Measurements from ENCODE around the gene TSTD2. TPM values are rescaled to one million over a fixed set of nuclear protein-coding genes. Genes with fewer than 3 reads are reported as not detected.

The TSTD2 gene
- total RNA-seq, 1 experiment from 2014 or later, result 16.8 TPM

DNA sequence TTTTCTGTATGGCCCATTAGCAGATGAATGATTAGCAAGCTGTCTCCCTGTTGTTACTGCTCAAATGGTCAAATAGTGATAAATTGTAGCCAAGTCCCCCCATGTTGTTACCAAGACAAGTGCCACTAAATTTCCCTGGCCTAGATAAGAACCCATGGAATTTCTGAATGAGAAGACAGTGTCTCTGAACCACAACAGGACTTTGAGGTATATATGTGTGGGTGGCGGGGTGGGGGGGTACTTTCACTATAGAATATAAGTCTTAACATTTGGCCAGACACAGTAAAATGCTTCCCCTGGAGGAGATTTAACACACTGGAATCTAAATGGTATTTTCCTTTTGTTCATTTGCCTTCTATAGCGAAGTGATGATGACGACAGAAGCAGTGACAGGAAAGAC lies 35.3 kb upstream of the TSTD2 start:
- Mint-ChIP-seq H3K27ac (no peak overlapping the region), H3K4me3 (no peak overlapping the region), H3K27me3 (ENCODE audit: low read depth) (no peaks in the 10 kb centered on the region), H3K36me3 (peaks cover 78% of the 10 kb centered on the region), H3K9me3 (no peaks in the 10 kb centered on the region), H3K4me1 (no peaks in the 10 kb centered on the region)
- ChIA-PET CTCF (no interaction called here), POLR2A (no interaction called here)
- no peak for DNase-seq (ENCODE audit: low spot score)
- TF ChIP-seq, protein P1, sequence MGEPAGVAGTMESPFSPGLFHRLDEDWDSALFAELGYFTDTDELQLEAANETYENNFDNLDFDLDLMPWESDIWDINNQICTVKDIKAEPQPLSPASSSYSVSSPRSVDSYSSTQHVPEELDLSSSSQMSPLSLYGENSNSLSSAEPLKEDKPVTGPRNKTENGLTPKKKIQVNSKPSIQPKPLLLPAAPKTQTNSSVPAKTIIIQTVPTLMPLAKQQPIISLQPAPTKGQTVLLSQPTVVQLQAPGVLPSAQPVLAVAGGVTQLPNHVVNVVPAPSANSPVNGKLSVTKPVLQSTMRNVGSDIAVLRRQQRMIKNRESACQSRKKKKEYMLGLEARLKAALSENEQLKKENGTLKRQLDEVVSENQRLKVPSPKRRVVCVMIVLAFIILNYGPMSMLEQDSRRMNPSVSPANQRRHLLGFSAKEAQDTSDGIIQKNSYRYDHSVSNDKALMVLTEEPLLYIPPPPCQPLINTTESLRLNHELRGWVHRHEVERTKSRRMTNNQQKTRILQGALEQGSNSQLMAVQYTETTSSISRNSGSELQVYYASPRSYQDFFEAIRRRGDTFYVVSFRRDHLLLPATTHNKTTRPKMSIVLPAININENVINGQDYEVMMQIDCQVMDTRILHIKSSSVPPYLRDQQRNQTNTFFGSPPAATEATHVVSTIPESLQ (CRISPR knock-in tag; IDR thresholded peaks at IDR 0.05), result no peak
- TF ChIP-seq, protein P2, sequence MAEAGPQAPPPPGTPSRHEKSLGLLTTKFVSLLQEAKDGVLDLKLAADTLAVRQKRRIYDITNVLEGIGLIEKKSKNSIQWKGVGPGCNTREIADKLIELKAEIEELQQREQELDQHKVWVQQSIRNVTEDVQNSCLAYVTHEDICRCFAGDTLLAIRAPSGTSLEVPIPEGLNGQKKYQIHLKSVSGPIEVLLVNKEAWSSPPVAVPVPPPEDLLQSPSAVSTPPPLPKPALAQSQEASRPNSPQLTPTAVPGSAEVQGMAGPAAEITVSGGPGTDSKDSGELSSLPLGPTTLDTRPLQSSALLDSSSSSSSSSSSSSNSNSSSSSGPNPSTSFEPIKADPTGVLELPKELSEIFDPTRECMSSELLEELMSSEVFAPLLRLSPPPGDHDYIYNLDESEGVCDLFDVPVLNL (CRISPR knock-in tag; IDR thresholded peaks at IDR 0.05; ENCODE audit: borderline replicate concordance, low read depth), result no peak
- TF ChIP-seq, protein P3, sequence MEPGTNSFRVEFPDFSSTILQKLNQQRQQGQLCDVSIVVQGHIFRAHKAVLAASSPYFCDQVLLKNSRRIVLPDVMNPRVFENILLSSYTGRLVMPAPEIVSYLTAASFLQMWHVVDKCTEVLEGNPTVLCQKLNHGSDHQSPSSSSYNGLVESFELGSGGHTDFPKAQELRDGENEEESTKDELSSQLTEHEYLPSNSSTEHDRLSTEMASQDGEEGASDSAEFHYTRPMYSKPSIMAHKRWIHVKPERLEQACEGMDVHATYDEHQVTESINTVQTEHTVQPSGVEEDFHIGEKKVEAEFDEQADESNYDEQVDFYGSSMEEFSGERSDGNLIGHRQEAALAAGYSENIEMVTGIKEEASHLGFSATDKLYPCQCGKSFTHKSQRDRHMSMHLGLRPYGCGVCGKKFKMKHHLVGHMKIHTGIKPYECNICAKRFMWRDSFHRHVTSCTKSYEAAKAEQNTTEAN (CRISPR knock-in tag; IDR thresholded peaks at IDR 0.05), result no peak
- TF ChIP-seq ZNF232 (CRISPR knock-in tag; IDR thresholded peaks at IDR 0.05) (no peak), TEAD1 (CRISPR knock-in tag; IDR thresholded peaks at IDR 0.05) (no peak), SMAD3 (CRISPR knock-in tag; IDR thresholded peaks at IDR 0.05; ENCODE audit: borderline replicate concordance) (no peak), ESRRA (CRISPR knock-in tag; IDR thresholded peaks at IDR 0.05; ENCODE audit: borderline replicate concordance) (no peak), JAZF1 (CRISPR knock-in tag; IDR thresholded peaks at IDR 0.05) (no peak), NR2C2 (CRISPR knock-in tag; IDR thresholded peaks at IDR 0.05) (no peak), NFATC4 (CRISPR knock-in tag; IDR thresholded peaks at IDR 0.05) (no peak), JUN (CRISPR knock-in tag; IDR thresholded peaks at IDR 0.05) (no peak), NFYB (CRISPR knock-in tag; conservative IDR thresholded peaks at IDR 0.05; ENCODE audit: low read depth) (no peak), ZNF263 (CRISPR knock-in tag; IDR thresholded peaks at IDR 0.05; ENCODE audit: low read depth) (no peak), ZBTB21 (CRISPR knock-in tag; IDR thresholded peaks at IDR 0.05; ENCODE audit: borderline replicate concordance) (no peak), SMAD4 (CRISPR knock-in tag; IDR thresholded peaks at IDR 0.05) (no peak)
- TF ChIP-seq, protein P4, sequence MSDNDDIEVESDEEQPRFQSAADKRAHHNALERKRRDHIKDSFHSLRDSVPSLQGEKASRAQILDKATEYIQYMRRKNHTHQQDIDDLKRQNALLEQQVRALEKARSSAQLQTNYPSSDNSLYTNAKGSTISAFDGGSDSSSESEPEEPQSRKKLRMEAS (CRISPR knock-in tag; IDR thresholded peaks at IDR 0.05), result no peak
- TF ChIP-seq, protein P5, sequence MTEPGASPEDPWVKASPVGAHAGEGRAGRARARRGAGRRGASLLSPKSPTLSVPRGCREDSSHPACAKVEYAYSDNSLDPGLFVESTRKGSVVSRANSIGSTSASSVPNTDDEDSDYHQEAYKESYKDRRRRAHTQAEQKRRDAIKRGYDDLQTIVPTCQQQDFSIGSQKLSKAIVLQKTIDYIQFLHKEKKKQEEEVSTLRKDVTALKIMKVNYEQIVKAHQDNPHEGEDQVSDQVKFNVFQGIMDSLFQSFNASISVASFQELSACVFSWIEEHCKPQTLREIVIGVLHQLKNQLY (CRISPR knock-in tag; IDR thresholded peaks at IDR 0.05), result no peak
- TF ChIP-seq, protein P6, sequence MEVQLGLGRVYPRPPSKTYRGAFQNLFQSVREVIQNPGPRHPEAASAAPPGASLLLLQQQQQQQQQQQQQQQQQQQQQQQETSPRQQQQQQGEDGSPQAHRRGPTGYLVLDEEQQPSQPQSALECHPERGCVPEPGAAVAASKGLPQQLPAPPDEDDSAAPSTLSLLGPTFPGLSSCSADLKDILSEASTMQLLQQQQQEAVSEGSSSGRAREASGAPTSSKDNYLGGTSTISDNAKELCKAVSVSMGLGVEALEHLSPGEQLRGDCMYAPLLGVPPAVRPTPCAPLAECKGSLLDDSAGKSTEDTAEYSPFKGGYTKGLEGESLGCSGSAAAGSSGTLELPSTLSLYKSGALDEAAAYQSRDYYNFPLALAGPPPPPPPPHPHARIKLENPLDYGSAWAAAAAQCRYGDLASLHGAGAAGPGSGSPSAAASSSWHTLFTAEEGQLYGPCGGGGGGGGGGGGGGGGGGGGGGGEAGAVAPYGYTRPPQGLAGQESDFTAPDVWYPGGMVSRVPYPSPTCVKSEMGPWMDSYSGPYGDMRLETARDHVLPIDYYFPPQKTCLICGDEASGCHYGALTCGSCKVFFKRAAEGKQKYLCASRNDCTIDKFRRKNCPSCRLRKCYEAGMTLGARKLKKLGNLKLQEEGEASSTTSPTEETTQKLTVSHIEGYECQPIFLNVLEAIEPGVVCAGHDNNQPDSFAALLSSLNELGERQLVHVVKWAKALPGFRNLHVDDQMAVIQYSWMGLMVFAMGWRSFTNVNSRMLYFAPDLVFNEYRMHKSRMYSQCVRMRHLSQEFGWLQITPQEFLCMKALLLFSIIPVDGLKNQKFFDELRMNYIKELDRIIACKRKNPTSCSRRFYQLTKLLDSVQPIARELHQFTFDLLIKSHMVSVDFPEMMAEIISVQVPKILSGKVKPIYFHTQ (CRISPR knock-in tag; IDR thresholded peaks at IDR 0.05), result no peak
- TF ChIP-seq, protein P7, sequence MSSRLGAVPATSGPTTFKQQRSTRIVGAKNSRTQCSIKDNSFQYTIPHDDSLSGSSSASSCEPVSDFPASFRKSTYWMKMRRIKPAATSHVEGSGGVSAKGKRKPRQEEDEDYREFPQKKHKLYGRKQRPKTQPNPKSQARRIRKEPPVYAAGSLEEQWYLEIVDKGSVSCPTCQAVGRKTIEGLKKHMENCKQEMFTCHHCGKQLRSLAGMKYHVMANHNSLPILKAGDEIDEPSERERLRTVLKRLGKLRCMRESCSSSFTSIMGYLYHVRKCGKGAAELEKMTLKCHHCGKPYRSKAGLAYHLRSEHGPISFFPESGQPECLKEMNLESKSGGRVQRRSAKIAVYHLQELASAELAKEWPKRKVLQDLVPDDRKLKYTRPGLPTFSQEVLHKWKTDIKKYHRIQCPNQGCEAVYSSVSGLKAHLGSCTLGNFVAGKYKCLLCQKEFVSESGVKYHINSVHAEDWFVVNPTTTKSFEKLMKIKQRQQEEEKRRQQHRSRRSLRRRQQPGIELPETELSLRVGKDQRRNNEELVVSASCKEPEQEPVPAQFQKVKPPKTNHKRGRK (CRISPR knock-in tag; IDR thresholded peaks at IDR 0.05; ENCODE audit: borderline replicate concordance), result no peak
- TF ChIP-seq, protein P8, sequence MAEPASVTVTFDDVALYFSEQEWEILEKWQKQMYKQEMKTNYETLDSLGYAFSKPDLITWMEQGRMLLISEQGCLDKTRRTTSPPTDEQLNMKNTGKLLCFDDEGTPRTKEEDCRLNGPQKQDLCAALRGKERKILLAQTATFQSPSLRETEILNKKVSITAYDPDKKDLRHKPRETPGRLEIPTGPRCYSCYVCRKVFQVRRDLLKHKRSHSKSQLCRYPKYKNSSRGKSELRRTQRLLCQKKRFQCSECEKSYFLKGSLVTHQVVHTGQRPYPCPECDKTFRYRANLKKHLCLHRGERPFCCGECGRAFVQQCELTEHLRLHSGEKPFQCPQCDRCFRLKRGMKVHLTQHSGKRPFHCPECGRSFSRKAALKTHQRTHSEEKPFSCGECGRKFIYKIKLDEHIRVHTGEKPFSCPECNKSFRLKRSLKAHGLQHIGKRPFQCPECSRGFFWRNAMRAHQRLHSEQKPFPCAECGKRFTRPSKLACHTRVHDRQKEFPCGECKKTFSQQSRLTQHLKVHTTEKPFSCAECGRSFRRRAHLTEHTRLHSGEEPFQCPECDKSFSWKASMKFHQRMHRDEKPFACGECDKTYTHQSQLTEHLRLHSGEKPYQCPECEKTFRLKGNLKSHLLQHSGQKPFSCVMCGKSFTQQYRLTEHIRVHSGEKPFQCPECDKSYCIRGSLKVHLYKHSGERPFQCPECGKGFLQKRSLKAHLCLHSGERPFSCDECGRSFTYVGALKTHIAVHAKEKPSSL (CRISPR knock-in tag; conservative IDR thresholded peaks at IDR 0.05), result no peak
- no peak for ATAC-seq
